GM19351 (cell line): ENCODE data around the gene MIDN.
A peak's percentile ranks its signal among the peaks of the same experiment; 100 is the strongest.
"Not testable (repeated sequence)": the region's sequence is repeated elsewhere in the genome, so short reads cannot be mapped to it uniquely, and the experiment has no call there.

ENCODE experiments used
- ATAC-seq: cut with Tn5 transposase; IDR thresholded peaks from one replicate; pipeline ENCODE4 v1.9.1; 2021; ENCODE audit warnings: mild to moderate bottlenecking, moderate library complexity; ENCODE audit not compliant: unreplicated experiment

MIDN gene

DNA sequence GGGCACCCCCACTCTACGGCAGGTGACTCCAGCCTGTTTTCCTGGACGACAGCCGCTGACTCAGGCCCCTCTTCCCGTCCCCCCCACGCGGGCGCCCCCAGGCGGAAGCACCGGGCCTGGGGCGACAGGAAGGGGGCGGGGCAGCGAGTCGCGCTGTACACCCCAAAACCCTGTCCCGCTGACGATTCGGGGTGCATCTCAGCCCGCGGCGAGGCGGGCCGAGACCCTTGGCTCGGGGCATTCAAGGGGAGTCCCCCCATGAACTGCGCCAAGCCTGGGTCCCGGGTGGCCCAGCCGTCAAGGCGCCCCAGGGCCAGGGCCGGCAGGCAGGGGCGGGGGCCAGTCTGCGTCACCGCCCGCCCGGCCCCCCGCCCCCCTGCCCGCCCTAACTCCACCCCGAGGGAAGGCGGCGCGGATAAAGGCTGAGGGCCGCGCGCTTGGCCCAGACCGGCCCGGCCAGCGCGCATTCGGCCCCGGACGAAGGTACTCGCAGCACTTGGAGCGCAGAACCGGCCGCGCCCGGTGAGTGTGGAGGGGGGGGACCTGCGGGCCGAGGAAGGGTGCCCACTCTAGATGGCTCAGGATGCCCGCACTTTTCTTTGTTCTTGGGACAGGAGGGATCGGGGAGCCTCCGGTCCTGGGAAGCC, at the start of gene MIDN:
Gene MIDN (plus strand): TSS at position 445 of the 647 bp plus-strand sequence. CDS start 1,714 bp downstream, outside the sequence.
- ATAC-seq: peak; percentile 23

- ATAC-seq: no peak
Observed at GRCh38 chr19:1199531-1199930, 48.9 kb upstream of the MIDN start.

DNA sequence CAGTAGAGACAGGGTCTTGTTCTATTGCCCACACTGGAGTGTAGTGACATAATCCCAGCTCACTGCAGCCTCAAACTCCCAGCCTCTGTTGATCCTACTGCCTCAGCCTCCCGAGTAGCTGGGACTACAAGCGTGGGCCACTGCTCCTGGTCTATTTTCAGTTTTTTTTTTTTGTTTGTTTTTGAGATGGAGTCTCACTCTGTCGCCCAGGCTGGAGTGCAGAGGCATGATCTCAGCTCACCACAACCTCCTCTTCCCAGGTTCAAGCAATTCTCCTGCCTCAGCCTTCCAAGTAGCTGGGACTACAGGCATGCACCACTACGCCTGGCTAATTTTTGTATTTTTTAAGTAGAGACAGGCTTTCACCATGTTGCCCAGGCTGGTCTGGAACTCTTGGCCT, 47.8 kb upstream of the MIDN start:
- not testable (repeated sequence) for ATAC-seq

- peak; percentile 87 for ATAC-seq
Observed at GRCh38 chr19:1205114-1206099, 43.0 kb upstream of the MIDN start, which contains the start of gene STK11. STK11 (plus strand) TSS chr19:1205778; CDS start chr19:1206914, 1,136 bp downstream.

DNA sequence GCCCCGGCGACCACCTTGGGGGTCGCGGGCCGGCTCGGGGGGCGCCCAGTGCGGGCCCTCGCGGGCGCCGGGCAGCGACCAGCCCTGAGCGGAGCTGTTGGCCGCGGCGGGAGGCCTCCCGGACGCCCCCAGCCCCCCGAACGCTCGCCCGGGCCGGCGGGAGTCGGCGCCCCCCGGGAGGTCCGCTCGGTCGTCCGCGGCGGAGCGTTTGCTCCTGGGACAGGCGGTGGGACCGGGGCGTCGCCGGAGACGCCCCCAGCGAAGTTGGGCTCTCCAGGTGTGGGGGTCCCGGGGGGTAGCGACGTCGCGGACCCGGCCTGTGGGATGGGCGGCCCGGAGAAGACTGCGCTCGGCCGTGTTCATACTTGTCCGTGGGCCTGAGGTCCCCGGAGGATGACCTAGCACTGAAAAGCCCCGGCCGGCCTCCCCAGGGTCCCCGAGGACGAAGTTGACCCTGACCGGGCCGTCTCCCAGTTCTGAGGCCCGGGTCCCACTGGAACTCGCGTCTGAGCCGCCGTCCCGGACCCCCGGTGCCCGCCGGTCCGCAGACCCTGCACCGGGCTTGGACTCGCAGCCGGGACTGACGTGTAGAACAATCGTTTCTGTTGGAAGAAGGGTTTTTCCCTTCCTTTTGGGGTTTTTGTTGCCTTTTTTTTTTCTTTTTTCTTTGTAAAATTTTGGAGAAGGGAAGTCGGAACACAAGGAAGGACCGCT, 42.1 kb upstream of the MIDN start:
- ATAC-seq: no peak

GRCh38 chr19:1206864-1207450, 41.4 kb upstream of the MIDN start:
- no peak for ATAC-seq

GRCh38 chr19:1208830-1209229, 39.6 kb upstream of the MIDN start:
- ATAC-seq: not testable (repeated sequence)

DNA sequence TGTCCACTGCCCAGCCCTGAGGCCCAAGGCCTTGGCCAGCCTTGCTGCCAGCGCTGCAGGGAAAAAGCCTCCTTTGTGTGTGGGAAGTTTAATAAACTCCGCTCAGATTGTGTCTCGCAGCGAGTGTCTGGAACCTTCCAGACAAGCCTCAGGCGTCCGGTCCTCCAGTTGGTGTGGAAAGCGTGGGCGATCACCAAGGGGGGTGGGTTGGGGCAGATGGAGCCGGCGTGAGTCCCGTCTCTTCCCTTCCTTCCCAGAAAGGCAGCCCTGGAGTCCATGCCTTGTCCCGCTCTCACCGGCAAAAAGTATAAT, 38.2 kb upstream of the MIDN start:
- no peak for ATAC-seq

DNA sequence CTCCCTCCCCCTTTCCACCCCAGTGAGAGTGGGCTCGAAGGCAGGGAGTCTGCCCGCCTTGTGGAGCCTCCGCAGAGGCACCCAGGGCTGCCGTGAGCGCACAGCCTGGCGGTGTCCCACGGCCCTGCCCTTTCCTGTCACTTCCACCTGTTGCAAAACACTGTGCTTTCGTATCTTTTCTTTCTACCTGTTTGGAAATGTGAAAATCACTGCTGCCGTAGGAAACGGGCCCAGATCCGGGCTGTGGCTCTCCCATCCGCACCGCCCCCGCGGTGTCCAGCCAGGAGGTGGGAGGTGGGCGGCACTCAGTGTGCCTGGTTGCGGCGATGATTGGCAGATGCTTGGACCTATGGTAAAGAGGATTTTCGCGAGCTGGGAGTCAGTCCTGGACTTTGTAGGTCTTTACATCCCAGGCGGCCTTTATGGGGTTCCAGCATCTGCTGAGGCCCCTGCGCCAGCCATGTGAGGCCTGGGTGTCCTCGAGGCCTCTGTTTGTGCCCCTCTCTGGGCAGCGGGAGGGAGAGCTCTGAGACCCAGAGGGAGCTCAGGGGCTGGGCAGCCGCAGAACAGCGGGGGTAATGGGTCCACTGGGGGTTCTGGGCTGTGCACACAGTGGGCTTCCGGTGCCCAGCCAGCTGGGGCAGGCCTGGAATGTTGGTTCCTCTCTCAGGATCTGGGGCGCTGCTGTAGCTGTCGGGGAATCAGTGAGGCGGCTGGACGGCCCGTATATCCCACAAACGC, 36.7 kb upstream of the MIDN start:
- ATAC-seq: no peak

DNA sequence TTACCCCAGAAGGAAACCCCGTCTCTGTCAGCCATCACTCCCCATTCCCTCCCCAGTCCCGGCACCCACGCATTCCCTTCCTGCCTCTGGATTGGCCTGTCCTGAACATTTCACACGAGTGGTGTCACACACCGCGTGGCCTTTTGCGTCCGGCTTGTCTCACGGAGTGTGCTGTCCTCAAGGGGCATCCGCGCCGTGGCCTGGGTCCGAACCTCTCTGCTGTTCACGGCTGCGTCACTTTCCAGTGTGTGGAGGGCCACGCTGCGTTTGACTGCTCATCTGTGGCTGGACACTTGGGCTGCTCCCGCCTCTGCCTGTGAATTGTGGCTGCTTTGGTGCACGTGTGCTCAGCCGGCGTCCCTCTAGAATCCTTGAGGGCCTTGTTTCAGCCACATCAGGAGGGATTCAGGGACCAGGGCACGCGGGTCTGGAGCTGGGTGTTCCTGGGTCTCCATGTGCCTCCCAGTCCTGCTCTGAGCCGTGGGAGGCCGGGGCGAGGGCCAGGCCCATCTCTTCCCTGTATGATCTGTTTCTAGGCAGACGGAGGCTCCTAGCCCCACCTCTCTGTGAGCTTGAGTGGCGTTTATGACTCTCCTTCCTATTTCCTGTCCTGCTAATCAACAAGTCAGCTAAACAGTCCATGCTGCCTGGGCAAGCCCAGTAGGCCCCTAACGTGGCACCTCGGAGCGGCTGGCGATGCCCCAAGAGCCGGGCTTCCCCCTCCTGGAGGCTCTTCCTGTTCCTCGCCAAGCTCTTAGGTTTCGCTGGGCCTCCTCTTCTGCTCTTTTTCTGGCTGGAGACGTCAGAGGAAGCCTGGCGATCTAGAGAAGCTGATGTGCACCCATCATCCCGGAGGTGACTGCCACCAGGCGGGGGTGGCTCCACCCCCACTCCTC, 34.7 kb upstream of the MIDN start:
- ATAC-seq: no peak

DNA sequence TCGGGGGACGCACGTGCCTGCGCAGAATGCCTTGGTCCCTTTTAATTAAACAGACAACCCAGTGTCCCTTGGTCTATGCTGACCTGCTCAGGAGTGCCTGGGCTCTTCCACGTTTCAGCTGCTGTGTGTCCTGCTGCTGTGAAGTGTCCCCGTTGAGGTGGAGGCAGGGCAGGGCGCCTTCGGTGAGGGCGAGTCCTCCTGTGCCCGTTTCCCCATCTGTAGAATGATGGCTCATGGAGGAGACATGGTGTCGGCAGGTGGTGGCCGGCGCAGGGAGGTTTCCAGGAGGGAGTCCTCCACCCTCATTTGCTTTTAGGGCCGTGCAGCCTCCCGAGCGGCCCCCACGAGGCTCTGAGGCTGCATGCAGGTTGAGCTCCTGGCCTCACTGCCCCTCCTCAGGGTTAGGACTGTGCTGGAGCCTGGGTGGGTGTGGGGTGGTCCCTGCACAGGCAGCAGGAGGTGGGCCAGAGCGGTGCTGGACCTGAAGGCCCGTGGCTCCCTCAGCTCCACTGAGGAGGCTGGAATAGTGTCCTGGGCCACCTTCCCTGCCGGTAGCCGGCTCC, 34.0 kb upstream of the MIDN start:
- no peak for ATAC-seq

DNA sequence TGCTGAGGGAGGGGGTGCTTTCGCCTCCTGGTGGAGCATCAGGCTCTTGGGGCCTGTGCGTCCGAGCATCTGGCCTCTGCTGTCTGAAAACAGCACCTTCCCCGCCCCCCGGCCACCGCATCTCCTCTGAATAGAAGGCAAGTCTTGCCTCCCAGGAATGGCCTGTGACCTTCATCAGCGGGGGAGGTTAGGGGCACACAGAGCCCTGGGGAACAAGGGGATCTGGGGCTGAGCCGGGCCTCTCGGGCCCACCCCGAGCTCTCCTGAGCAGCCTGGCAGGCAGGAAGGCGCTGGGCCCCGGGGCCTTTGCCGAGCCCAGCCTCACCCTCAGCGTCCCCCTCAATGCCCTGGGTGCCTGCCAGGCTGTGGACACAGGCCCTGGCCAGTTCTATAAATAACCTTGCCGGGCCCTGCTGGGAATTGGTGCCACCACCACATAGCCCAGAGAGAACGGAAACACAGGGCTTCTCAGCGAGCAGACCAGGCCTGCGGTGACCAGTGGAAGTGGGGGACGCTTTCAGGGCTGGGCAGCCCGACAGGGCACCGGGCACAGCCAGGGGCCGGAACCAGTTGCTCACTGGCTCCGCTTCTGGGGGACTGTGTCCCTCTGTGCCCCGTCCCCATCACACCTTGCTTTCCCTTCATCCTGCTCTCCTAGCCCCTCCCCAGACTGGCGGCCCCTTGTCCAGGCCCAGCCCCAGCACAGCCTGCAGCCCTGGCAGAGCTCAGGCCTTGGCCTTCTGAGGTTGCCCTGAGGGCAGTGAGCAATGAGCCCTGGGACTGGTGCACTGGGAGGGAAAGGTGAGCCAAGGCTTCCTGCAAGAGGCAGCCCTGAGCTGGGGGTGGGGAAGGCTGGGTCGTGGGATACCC, 33.3 kb upstream of the MIDN start:
- ATAC-seq: no peak

DNA sequence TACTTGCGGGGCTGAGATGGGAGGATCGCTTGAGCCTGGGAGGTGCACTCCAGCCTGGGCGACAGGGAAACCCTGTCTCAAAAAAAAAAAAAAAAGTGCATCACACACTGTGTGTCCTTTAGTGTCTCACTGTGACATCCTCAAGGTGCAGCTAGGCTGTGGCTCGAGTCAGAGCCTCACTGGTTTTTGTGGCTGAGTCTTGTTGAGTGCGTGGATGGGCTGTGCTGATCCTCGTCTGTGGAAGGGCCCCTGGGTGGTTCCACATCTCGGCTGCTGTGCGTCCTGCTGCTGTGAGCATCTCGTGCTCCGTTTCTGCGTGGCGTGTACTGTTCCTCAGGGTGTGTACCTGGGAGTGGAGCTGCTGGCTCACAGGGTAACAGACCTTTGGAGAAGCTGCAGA, 31.6 kb upstream of the MIDN start:
- no peak for ATAC-seq

DNA sequence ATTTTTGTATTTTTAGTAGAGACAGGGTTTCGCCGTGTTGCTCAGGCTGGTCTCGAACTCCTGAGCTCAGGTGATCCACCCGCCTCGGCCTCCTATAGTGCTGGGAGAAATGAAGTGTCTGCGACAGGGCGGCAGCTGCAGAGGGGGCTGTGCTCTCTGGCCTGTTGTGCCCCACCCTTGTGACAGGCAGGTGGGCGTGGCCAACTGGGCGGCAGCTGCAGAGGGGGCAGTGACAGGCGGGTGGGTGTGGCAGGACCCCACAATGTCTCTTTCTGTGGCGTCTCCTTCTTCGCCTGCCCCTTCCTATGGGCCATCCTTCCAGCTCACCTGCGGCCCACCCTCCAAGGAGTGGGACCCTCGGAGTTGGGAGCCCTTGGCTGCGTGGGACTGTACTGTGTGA, 31.0 kb upstream of the MIDN start:
- ATAC-seq: no peak

DNA sequence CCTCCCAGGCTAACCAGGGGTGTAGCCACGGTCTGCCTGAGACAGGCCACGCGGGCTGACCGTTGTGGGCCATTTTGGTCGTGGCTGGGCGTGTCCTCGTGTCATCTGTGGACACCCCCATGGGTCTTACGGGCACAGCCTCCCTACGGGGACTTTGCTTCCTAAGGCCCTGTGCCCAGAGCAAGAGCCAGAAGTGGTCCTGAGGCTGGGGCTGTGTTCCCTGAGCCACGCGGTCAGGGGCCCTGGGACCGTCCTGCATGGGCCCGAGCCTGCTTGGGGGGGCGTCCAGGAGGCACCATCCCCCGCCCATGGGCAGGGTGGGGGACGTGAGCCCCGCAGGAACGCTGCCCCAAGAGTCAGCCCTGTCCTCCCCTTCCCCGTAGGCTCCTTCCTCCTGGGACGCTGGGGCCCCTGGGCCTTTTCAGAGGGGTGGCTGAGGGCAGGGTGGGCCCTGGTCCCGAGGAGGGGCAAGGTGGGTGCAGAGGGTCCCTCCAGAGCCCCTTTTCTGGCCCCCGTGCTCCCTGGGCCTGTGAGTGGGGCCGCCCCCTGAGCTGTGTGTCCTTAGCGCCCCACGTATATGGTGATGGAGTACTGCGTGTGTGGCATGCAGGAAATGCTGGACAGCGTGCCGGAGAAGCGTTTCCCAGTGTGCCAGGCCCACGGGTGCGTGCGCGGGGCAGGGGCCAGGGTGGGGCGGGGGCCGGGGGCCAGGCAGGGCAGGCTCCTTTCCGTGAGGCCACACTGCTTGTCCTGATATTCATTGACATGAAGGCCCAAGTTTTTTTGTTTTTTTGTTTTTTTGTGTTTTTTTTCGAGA, 29.4 kb upstream of the MIDN start:
- ATAC-seq: no peak

GRCh38 chr19:1219786-1220476, 28.5 kb upstream of the MIDN start:
- no peak for ATAC-seq

- ATAC-seq: no peak
Observed at GRCh38 chr19:1220477-1220930, 27.9 kb upstream of the MIDN start.
